GM19035 (cell line): ENCODE measurements around the gene MACROD2.
"Not testable (repeated sequence)": the region's sequence is repeated elsewhere in the genome, so short reads cannot be mapped to it uniquely, and the experiment has no call there.

Experiments used
- ATAC-seq: cut with Tn5 transposase; IDR thresholded peaks from one replicate; pipeline ENCODE4 v1.9.1; 2021; ENCODE audit not compliant: unreplicated experiment

MACROD2 gene

DNA sequence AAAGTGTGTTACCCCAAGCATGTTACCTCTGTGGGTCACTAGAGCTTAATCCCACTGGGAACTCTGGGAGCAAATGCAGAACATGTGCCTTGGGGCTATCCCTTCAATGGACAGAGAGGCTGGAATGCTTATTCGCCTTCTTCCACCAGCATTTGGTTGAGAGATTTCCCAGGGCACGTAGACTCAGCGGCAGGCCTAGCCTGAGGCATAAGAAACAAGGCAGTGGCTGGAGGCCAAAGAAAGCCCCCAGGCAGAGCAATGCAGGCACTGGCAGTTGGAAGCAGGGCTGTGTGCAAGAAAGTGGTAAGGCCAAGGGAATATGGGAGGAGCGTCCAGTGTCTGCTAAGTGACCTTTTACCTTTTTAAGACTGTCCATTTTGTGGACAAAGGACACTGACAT lies 456.1 kb downstream of the MACROD2 start:
- ATAC-seq = no peak

DNA sequence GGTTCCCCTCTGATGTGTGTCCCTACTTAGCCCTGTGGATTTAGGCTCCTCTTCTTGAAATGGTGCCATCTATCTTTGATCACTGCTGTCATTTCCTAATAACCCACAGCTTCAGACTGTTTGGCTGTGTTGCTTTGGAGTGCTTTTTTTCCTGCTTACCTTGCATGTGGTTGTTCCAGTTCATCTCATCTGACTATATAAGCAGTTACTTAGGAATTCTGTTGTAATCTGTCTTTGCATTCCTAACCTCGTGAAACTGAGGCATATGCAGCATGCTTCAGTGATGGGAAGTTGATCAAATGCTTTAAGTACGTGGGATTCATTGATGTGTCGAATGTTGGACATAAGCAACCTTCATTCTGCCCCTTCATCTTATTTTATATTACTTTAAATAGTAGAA lies 457.9 kb downstream of the MACROD2 start:
- ATAC-seq = no peak

DNA sequence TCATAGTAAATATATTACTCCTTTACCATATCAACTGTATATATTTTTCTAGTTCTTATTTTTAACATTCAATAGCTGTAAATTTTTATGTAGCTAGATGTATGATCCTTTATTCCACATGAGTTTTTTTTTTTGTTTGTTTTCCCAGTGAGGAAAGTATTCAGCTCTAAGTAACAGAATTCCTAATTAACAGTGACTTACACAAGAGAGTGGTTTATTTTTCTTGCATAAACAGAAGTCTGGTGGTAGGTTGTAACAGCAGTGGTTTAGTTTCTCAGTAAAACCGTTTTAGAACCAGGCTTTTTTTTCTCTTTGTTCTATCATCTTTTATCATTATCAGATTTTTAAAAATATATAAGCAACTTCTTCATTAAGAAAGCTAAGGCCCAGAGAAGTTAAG lies 459.0 kb downstream of the MACROD2 start:
- ATAC-seq = no peak

DNA sequence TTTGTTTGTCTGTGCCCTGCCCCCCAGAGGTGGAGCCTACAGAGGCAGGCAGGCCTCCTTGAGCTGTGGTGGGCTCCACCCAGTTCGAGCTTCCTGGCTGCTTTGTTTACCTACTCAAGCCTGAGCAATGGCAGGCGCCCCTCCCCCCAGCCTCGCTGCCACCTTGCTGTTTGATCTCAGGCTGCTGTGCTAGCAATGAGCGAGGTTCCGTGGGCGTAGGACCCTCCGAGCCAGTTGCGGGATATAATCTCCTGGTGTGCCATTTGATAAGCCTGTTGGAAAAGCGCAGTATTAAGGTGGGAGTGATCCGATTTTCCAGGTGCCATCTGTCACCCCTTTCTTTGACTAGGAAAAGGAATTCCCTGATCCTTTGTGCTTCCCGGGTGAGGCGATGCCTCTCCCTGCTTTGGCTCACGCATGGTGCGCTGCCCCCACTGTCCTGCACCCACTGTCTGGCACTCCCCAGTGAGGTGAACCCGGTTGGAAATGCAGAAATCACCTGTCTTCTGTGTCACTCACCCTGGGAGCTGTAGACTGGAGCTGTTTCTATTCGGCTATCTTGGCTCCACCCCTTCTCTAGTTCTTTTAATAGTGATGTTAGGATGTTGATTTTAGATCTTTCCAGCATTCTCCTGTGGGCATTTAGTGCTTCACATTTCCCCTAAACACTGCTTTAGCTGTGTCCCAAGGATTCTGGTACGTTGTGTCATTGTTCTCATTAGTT lies 471.9 kb downstream of the MACROD2 start:
- not testable (repeated sequence) for ATAC-seq

DNA sequence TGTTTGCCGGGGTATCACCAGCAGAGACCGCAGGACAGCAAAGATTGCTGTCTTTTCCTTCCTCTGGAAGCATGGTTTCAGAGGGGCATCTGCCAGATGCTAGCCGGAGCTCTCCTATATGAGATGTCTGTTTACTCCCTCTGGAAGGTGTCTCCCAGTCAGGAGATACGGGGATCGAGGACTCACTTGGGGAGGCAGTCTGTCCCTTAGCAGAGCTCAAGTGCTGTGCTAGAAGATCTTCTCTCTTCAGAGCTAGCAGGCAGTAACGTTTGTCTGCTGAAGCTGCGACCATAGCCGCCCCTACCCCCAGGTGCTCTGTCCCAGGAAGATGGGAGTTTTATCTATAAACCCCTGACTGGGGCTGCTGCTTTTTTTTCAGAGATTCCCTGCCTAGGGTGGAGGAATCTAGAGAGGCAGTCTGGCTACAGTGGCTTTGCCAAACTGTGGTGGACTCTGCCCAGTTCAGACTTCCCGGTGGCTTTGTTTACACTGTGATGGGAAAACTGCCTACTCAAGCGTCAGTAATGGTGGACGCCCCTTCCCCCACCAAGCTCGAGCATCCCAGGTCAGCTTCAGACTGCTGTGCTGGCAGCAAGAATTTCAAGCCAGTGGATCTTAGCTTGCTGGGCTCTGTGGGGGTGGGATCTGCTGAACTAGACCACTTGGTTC lies 475.0 kb downstream of the MACROD2 start:
- ATAC-seq = no peak

DNA sequence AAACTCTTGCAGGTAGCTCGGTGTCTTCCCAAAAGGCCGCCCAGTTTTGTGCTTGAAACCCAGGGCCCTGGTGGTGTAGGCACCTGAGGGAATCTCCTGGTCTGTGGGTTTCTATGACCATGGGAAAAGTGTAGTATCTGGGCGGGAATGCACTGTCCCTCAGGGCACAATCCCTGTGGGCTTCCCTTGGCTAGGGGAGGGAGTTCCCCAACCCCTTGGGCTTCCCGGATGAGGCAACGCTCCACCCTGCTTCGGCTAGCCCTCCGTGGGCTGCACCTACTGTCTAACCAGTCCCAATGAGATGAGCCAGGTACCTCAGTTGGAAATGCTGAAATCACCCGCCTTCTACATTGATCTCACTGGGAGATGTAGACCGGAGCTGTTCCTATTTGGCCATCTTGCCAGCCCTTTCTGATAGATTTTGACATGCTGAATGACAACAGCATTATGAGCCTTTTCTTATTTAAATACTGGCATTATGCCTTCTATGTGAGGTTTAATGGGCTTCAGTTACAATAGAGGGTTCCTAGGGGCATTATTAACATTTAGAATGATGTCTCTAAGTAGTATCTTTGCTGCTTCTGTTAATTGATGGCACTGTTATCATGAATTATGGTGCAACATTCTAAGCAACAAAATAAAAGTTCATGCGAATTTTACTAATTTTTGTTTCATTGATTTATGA lies 475.8 kb downstream of the MACROD2 start:
- ATAC-seq = no peak

DNA sequence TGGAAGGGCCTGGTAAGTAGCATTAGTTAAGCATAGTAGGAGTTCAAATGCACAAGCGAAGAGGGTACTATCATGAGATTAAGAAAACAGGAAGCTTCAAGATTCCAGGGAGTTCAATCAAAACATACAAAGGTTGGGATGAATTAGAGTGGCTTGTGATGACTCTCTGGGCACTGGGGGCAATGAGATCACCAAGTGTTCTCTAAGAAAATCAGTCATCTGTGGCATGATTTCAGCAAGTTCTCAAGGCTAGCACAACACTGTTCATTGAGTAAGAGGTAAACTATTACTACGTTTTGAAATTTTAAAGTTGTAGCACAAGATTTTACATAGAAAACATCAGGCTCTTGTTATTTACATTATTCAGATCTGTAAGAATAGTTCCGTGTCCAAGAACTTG lies 481.8 kb downstream of the MACROD2 start:
- no peak for ATAC-seq

DNA sequence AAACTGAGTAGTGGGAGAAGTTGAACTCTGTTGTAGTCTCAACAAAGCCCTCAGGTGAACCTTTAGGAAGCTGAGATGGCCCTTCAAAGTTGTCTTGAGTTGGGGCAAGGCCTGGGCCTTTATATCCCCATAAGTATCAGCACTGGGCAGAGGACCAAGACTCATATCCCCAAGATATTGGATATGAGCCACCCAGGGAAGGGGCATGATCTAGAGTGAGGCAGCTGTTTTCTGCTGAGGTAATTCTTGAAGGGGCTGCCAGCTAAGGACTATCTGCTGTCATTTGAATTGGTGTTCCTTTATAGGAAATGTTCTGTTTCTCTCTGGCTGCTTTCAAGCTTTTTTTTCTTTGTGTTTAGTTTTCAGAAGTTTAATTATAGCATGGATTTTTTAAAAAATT lies 482.8 kb downstream of the MACROD2 start:
- ATAC-seq = no peak

DNA sequence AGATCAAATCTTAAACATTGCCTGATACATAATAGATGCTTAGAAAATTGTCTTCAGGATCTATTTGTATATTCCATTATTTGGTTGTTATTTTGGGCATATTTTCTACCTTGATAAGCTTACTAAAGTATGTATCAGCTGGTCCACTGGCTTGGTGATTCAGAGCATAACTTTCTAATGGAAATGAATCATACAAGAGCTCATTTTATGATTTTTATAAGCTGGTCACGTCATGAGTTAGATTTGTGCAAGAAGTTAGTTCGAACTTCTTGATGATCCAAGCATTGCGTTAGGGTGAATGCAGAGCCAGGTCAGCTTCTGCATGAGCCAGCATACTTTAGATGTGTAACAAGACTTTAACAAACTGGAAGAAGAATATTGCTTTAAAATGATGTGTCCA lies 486.5 kb downstream of the MACROD2 start:
- no peak for ATAC-seq

DNA sequence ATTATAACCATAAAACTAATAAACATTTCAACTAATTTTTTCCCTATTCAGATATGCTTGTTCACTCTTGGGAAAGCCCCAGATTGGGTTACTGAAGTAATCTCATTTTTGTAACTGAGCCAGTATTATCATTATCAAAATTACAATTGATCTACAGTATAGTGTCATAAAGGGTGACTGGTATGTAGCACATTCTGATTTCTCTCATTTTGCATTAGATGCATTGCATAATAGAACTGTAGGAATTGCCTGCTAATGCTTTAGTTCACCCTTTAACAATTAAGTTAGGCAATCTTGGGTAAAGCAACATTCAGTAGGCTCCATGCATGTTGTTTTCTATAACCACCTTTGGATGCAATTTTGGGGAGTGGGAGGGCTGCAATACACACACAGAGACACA lies 492.9 kb downstream of the MACROD2 start:
- ATAC-seq = no peak

DNA sequence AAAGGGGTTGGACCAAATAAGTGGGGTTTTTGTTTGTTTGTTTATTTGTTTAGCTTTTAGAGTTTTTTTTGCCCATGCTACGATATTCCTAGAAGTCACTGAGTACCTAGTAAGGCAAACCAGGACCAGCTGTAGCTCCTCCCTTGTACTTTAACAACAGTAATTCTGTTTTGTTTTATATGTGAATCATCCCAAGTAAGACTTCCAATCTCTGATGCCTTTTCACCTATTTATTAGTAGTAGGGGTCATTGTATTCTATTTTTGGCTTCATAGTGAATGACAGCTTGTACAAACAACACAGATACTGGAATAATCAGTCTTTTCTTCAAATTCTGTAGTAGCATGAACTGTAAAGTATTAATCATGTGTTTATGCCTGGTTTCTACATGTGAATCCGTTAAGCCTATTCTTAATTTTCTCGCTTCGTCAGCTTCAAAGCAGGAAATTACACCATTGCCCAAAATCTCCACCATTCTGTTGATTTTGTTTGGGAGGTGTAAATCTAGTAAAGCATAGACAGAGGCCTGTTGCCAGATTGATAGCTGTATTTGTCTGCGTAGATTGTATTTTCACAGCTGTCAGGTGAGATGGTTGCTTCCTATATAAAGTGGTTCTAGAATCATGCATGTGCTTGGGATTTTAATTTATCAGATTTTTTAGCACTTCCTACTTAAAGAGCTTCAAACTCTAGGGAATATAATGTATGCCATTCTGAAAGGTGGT lies 493.6 kb downstream of the MACROD2 start:
- no peak for ATAC-seq

DNA sequence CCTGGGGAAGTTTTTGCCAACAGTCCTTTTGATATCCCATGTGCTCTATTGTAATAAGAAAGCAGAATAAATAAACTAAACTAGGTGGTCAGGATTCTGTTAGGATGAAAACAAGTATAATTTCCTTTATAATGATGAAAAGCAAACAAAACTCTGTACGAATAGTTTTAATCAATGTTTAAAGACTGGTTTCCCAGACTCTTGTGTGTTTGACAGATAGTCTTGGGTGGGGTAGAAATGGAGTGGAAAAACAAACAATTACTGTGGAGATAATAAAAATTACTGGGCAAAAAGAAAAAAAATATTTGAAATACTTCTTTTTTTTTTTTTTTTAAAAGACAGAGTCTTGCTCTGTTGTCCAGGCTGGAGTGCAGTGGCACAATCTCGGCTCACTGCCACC lies 494.2 kb downstream of the MACROD2 start:
- ATAC-seq = no peak

DNA sequence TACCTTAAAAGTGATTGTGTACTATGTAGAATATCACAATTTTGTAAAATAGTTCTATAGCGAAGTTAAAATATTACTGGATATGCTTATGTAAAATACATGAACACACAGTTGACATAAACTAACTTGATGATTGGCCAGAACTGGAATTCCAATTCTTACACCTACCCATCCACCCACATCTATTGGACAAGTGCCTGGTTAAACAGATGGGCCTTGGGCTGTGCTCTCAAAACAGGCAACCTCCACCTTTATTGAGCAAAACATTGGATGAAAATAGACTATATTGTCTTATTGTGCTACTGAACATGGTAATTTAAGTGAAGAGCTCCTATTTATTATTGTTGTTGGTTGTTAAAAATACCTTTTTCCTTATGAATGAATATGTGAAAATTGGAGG lies 496.1 kb downstream of the MACROD2 start:
- no peak for ATAC-seq

DNA sequence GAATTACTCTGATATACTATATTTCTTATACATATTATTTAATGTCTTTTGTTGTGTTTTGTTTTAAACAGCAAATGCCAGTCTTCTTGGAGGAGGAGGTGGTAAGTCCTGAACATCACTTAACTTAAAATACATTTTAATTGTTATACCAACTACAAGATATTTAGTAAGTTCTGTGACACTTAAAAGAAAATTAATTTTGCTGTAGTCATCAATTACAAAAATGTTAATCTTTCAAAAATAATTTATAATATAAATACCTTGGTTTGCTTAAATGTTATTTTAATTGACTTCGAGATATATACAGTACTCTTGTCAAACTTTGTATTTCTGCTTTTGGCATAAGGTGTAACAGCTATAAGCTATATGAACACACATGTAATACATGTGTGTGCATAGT lies 498.1 kb downstream of the MACROD2 start:
- no peak for ATAC-seq

DNA sequence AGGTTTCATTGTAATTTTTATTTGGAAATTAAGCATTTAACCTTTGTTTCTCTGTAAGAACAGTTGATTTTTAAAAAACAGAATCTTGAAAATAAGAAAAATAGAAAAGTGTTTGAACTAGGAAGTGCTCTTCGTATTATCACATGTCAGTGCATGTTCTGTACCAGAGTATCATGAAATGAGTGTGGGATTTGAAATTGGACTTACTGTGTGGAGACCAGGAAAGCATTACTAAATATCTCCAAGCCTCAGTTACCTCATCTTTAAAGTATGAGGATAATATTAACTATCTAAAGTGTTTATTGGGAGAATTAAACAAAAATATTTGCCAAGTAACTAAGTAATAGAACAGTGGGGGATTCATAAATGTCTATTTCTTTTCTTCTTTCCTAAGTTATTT lies 499.0 kb downstream of the MACROD2 start:
- no peak for ATAC-seq

DNA sequence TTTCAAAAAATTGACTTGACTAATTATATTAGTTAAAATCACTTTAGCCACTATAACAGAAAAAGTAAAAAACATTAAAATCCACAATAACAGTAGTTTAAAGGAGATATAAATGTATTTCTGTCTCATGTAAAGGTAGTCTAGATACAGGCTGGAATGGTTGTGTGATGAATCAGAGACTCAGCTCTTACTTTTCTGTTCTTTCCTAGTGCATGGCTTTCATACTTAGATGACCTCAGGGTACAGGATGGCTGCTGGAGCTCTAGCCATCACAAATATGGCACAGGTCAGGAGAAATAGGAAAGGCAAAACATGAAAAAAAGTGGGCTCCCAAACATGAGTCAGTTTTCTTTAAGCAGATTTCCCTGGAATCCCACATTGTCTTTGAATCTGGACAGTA lies 499.8 kb downstream of the MACROD2 start:
- no peak for ATAC-seq

DNA sequence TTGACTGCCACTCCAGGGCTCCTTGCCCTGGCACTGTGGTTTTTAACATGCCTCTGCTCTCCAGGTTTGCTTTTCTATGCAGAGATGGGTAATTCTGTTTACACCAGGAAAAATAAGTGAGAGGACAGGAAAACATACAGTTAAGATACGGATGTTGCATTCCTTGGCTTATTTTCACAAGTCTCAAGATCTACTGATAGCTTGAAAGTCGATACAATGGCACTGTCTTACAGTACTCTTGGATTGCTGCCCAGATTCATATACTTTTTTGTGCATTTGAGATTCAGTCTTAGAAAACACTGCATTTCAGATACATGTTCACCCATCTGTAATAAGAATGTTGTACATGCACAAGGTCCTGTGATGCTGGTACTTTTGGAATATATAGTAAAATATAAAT lies 501.7 kb downstream of the MACROD2 start:
- no peak for ATAC-seq

DNA sequence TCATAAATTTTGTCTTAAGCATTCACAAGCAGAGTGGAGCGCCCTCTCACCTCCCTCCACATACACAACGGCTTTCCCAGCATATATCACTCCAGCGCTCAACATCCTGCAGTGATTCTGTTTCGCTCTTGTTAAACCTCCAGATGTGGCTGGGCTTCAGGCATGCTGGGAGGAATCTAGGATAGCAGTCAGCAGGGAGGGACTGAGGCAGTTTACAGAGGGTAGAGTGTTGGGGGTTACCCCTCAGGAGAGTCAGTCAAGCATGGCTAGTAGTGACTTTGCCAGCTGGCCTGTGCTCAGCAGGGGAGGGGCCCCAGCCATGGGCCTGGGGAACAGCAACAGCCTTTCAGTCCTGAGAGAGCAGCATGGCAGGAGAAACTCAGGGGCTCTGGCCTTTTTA lies 503.5 kb downstream of the MACROD2 start:
- no peak for ATAC-seq

DNA sequence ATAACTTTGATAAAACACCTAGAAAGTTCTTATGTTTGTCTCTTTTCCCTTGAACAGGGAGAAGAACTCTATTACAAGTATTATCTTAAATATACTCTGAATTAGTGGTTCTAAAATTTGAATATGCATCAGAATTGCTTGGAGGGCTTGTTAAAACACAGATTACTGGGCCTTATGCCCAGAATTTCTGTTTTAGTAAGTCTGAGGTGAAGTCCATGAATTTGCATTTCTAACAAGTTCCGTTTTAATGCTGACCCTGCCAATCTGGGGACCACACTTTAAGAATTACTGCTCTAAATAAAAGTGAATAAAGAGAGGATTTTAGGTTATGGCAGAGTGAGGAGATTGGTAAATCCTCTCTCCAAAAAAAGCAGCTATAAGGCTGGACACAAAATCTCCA lies 510.2 kb downstream of the MACROD2 start:
- ATAC-seq = no peak

DNA sequence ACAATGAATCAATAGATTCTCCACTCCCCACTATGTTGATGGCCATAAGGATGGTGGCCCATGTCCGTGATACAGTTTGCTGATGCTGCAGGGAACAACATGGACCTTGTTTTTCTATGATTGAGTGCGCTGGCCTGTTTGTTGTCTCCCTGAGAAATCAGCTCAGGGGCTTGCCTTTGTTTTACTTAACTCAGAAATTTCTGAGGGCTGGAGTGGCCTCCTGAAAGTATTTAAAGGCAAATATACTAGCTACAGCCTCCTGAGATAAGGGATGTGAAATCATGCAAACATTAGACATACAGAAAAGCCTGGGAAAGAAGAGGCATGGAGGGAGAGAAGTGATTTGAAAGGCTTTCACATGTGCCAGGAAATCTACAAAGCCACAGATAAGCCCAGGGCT lies 512.4 kb downstream of the MACROD2 start:
- no peak for ATAC-seq

DNA sequence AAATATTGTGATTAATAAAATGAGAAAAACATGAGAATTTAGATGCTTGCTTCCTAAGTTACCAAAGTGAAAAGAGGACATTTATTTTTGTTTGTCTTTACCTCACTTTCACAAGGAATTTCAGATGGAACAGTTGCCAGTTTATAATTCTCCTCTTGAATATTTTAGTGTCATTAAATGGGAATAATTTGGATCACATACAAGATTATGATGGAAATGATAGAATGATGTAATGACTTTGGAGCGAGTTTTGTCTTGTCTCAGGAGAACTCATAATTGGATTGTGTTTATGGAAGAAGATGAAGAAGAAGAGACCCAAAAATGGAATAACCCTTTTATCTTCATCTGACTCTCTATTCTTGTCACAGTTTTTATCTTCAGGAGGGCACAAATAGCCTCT lies 515.0 kb downstream of the MACROD2 start:
- ATAC-seq = no peak

DNA sequence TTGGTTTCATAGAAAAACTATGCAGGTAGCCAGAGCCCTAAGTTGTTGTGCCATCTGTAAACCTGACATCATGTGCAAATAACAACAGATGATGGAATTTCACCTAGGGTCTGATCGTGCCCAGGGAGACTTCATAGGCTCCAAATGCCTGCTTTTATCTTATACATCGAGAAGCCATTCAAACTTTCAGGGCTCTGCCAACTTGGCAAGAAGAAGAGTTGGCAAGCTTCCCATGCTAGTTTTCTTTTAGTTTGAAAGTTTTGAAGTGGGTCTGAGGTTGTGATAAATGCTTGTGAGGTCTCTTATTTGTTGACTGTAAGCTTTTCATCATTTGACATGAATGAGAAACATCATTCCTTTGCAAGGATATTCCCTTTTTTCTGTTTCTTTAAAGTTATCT lies 517.5 kb downstream of the MACROD2 start:
- ATAC-seq = no peak
